Hematopoietic multipotent progenitor cell treated with erythropoietin and hydrocortisone succinate and interleukin-3 and kit ligand, for 6 days (in vitro differentiated cells): ENCODE results near the gene PKP4.

ENCODE experiments used
- DNase-seq: peaks from one replicate; pipeline ENCODE4 v3.0.0-alpha.2; 2015

Gene PKP4

DNA sequence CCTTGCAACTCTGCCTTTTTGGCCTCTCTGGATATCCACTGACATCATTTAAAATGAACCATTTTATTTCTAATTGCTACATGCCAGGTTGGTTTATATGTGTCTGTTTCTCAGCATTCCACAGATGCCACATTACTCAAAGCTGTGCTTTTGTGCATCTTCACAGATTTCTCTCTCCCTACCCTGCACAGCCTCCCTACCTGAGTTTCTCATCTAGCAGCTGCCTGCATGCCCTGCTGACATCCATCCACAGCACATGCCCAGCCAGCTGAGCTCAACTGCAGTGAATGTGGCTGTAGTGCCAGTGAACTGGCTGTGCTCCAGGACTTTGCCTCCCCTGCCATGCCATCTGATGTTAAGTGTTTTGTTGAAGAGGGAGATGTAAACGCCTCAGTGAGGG lies 44.5 kb downstream of the PKP4 start:
- no peak for DNase-seq

DNA sequence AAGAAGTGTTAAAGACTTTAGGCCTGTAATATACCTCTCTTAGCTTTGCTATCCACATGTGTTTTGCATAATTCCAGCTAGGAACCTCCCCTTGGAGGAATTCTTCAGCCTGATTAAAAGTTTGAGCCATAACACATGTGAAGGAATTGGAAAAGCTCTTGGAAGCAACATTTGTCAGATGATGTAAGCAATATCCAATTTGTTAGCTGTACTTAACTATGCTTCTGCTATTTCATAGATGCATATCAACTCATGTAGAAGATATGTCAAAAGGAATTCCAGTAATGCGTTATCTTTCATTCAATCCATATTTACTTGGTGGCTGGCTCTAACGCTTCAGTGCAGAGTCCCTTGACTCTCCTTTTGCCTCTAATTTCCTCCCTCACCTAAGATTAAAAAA lies 46.2 kb downstream of the PKP4 start:
- DNase-seq = no peak

DNA sequence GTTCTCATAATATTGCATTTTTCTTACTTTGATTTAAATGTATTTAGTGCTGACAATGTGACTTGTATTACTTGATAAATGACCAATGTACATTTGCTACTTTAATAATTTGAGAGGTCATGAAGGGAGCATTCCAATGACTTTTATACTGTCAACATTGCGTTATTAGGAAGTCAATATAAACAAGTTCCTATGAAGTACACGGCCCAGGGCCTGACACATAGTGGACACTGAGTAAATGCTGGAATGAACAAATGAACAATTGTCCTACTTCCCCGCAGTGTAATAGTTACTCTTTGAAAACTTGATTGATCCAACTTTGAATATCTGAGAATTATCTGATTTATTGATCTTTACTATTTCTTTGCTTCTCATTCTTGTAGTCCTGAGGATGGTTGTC lies 47.3 kb downstream of the PKP4 start:
- DNase-seq = no peak

DNA sequence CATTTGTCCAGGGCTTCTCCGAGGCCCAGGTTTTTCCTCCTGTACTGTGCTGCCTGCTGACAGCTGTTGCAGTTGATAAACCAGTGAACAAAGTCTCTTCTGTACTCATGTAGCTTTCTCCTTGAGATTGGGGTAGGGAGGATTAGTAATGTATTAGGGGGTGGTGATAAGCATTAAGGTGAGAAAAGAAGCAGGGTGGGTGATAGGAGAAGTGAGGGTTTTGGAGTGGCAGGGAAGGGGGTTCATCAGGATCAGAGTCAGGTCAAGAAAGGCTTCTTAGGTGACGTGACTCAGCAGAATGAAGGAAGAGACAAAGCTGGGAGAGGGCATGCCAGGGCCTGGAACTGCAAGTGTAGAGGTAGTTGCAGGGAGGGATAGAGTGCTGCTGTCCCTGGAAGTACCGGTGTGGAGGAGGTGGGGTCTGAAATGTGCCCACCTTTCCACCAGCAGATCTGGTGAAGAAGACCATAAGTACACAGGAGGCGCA lies 48.7 kb downstream of the PKP4 start:
- DNase-seq = no peak

DNA sequence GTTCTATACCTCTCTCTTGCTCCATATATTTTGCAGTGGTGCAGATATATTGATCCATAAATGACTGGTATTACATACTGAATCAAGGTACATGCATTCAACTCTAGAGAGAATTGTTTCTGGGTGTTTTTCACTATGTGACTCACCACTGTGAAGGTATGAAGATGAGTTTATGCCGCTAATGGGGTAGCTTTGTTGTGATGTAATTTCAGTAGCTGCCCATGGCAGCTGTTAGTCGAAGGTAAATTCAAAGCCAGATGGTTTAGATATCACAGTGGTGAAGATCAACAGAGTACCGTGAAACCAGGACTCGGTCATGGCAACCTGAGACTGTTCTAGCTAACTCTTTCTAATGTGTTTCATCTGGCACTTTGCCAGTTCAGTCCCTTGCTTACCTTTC lies 50.4 kb downstream of the PKP4 start:
- no peak for DNase-seq

DNA sequence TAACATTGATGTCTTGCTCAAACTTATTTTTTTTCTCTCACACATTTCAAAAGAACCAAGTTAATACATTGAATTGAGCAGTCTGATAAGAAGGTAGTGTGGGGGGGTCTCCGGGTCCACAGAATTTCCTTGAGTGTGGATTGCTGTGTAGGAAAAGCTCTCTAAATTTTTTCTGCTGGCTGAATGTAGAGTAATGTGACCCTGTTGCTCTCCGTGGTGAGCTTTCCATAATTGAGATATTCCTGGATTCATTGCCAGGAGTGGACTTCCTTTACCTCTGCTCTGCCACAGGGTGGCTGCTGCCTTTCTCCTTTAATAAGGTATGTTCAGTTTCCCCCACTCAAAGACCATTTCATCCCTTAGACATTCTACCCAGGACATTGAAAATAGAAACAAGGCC lies 50.9 kb downstream of the PKP4 start:
- no peak for DNase-seq

DNA sequence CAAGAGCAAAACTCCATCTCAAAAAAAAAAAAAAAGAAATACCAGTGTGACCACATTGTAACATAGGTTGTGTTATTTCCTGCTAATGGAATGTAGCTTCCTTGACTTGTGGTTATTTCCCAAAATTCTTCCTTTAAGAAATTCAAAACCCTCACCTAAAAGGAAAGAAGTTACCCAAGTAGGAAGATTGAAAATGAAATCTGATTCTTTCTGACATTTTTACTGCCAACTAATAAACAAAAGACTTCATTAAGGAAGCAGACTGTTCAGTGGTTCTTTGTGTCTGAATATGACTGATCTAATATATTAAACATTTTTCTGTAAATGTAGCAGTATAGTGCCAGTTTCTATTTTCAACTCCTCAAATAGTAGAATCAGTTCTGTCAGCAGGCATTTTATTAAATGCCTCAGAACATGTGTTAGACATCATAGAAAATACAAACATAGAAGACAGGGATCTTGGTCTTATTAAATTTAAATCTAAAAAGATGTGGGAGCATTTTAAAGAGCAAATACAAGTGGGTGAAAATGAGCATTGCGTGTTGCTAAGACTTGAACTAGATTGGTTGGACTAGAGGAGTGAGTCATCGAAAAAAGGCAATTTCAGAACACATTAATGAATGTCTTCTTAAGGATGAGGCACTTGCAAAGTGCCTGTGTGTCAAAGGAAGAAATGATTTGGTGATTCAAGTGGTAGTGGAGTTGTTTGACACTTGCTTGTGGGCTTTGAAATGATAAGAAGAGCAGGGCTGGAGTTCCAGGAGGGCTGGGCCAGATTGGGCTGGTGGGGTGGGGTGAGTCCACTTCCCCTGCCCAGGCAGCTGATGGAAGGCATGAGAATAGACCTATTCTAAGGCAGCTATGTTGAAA lies 53.4 kb downstream of the PKP4 start:
- peak; percentile 18 for DNase-seq

DNA sequence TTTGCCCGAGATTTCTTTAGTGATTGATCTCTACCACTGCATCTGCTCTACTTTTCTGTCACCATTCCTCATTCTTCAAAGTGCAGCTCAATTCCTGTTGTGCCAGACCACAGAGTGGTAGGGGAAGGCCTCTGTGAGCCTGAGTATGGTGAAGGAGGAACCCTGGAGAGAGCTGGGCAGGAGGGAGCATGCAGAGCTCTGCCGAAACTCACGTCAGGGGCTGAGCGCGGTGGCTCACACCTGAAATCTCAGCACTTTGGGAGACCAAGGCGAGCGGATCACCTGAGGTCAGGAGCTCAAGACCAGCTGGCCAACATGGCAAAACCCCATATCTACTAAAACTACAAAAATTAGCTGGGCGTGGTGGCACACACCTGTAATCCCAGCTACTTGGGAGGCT lies 54.1 kb downstream of the PKP4 start:
- no peak for DNase-seq

DNA sequence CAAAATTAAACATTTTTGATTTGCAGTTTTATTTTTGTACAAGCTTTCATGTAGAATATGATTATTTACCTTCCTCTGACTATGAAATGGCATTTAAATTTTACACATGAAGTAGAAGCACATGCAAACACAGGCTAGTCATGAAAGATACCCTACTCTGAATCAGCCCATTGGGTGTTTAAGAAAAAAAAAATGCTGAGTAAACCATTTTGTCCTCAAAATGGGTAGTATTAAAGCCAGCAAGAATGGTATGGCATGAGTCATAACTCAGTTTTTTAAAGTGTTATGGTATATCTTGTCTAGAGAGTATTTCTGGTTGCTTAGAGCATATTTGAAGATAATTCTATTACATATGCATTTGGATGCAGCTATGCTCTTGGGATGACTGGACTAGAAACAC lies 55.0 kb downstream of the PKP4 start:
- no peak for DNase-seq

DNA sequence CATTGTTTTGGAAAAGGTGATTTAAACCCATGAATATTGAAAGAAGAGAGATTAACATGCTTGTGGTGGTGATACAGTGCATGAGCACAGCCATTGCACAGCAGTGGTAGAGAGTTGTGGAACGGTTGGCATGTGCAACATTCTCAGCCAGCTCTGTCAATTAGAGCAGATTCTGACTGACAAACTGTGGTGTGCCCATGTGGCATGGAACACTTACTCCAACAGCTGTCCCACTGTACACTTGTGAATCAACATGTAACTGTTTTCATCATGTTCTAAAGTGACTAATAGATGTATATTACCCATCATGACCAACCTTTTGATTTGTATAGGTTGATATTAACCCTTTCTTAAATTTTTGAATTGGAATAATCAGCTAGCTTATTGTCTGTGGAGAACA lies 55.6 kb downstream of the PKP4 start:
- DNase-seq = no peak

DNA sequence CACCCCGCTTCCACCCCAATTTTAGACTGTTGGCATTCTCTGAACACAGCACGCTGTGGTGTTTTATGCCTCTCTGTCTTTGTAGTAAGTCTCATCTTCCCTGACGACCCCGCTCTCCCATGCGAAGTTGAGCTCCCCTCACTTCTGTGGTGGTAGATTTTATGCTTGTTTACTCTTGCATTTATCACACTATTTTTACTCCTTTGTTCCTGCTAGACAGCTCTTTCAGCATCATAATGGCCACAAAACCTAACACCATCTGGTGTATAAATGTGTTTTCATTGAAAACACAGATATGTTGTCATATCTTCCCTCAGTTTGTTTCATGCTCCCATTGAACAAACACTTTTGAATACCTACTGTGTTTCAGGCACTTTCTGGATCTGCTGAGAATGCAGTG lies 57.1 kb downstream of the PKP4 start:
- DNase-seq = no peak

DNA sequence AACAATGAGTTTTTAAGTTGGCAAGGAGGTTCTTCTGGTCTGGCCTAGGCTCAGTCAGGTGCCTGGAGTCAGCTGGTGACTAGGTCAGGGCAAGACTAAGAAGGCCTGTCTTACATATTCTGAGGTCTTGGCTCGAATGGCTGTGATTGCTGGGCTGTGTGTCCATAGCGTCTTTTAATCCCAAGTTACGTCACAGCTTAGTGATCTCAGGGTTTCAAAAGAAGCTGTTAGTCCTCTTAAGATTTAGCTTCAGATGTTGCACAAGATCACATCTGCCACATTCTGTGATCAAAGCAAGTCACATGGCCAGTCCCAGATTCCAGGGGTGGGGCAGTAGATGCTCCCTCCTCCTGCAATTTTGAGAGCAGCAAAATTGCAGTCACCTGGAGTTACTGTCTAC lies 61.3 kb downstream of the PKP4 start:
- no peak for DNase-seq

DNA sequence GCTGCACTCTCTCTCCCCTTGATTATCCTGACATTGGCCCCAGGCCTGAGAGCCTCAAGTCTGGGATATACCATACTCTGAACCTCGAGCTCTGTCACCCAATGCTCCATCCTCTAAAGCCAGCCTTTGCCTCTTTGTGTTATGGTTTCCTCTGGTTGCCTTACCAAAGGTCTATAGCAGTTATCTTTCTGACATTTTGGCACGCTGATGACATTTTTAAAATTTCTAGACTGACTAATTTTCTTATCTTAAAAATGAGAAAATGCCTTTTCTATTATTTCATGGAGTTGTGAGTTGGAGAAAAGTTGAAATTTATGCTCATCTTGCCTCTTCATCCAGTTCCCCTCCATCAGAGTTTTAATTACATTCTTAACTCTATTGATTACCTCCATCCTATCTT lies 62.7 kb downstream of the PKP4 start:
- no peak for DNase-seq

DNA sequence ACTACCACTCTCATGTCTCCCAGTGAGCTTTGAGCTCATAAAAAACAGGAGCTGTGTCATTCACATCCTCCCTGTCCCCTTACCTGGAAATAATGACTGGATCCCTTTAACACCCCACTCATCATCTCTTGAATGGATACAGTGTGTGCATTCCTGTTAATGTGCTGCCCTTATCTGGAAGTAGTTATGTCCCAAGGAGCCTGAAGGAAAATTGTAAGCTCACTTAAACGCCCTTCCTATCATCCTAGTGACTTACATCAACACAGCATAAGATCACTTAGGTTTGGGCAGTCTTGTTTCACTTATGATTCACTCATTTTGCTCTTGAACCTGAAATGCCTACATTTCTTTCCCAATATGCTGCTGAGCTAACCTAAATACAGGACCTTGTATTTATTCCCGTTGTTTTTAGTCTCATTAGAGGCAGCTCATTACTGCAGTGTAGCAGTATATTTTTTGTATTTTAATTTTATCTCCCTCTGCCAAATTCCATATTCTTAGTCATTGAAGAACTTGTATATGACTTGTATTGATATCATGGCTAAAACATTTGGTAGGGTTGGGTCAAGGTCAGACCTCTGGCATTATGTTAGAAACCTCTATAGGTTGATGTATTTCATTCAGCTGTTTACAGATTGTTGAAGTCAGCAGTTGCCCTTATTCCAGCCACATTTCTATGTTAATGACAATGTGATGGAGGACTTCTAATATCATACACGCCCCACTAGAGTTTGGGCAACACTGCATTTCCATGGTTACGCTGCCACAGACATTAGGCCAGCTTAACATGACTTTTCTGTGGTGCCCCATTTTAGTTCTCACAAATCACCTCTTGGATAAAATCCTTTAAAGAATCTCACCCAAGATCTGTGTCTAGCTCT lies 72.9 kb downstream of the PKP4 start:
- DNase-seq = no peak

DNA sequence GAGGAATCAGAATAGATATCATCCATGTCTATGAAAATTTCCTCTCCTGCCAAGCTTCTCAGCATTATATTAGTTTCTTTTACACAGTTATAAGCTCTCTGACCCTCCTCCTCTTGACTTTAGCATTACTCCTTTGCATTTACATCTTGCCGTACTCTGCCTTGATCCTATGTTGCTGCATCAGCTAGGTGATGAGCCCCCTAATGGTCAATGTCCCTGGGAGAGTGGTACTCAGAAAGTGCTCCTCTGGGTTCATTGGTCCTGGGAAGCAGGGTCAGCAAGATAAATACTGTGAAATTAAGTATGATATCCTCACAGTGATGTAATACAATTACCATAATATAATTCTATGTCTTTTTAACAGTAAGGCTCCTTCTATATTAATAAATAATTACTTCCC lies 74.1 kb downstream of the PKP4 start:
- DNase-seq = no peak

DNA sequence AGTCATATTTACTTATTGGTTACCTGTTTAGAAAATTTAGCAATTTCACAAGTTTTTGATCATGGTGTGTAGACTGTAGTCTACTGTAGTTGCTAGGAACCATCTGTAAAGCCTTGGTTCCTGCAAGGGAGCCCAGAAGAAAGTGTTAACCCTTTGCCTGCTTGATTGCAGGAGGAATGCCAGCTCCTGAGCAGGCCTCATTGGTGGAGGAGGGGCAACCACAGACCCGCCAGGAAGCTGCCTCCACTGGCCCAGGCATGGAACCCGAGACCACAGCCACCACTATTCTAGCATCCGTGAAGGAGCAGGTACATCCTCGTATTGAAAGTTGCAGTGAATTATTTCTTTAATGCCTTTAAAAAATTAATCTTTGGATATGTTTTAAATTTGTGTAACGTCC lies 76.3 kb downstream of the PKP4 start:
- DNase-seq = no peak

DNA sequence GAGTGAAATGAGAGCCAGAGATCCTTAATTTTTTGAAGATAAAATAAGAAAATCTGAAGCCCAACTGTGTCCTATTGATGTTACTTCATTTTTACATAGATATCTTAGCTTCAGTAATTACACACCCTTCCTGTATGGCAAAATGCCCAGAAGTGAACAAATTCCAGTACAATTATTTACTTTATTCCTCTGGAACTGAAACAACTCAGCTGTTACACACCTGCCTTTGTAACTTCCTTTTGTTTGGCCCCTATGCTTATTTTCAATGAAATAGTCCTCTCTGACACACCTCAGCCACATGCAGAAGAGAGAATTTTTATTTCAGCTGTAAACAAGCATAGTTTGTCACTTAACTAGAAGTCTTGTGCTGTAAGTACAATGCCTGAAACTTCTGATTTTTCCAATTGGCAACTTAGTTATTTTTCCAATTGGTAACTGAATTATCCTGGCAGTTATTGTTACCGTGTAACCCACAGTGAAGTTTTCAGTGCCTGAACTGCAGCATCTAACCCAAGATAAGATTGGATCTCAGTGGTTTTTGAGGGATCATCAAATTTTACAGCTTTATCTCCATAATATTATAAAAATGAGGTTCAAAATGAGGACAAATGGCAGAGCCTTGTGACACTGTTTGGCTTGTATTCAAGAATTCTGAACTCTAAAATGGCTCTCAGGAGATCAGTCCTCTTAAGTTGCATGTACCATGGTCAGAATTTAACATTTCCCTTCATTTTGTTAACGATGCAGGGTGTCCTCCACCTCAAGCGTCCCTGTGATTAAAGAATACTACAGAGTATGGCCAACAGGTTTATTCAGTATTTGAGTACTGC lies 82.6 kb downstream of the PKP4 start:
- DNase-seq = peak; percentile 72

DNA sequence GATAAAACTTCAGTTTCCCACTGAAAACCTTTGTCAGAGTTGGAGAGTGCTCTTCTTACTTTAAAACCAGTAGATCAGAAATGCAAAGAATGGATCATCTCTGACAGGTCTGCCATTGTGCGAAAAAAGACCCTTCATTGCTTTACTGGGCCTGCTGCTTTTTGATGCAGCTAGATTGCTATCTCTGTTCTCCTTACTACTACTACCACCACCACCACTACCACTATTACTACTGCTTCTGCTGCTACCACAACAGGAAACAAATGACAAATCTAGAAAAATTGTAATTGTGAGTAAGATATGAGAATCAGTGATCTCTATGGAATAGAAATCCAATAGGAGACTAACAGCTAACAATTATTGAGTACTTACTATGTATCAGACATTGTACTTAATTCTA lies 85.8 kb downstream of the PKP4 start:
- no peak for DNase-seq

DNA sequence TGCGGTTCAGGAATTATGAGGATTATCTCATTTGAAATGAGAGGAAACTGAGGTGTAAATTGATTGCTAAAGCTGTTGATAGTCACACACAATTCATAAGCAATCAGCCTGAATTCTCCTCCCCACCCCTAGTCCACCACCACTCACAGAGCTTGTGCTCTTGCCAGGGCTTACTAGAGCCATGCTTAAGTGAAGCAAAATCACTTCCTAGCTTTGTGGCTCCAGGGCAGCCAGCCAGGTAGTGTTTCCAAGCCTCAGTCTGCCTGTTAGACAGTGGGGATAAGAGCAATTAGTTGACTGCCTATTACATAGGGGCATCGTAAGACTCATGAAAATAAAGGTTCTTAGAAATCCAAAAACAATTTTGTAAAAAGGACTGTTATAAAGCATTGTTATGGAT lies 87.2 kb downstream of the PKP4 start:
- no peak for DNase-seq

DNA sequence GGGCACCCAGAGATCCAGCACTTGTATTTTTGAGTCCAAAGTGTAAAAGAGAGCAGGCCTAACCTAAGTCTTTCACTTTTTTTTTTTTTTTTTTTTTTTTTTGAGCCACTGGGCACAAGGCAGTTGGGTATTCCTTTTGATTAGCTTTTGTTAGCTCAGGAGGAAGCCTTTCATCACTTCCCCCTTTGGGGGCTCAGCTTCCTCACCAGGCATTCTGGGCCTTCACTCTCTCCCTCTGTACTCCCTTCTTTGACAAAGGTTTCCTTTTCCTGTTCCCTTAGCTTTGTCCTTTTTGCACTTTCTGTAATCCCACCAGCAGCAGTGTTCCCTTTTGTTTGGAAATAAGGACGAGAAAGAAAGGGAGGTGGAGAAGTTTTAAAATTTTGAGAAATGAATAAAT lies 88.2 kb downstream of the PKP4 start:
- no peak for DNase-seq

DNA sequence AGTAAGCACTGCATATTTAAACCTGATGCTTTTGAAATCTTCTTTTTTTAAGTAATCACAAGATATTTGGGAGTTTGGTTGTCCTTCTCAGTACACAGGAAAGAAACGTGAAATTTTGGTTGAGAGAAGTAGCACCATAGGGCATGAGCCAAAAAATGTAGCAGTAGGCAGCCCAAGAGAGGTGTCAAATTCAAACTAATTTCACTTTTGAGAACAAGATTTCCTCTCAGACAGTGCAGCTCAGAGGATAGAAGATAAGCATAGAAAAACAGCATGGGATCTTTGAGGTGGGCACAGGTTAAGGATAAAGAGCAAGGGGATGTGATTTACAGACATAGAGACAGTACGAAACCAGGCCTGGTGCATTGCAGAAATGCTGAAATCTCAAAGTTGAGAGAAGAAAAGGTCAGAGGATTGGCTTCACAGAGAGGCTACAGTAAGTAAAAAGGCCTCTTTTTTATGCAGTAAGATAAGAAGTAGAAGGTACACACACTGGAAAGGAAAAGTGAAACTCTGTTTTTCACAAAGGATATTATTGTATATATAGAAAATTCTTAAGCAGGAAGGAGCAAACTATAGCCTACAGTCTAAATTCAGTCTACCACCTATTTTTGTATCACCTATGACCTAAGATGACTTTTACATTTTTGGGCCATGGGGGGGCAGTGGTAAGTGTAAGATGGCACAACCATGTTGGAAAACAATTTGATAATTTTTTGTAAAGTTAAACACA lies 89.8 kb downstream of the PKP4 start:
- peak; percentile 17 for DNase-seq

DNA sequence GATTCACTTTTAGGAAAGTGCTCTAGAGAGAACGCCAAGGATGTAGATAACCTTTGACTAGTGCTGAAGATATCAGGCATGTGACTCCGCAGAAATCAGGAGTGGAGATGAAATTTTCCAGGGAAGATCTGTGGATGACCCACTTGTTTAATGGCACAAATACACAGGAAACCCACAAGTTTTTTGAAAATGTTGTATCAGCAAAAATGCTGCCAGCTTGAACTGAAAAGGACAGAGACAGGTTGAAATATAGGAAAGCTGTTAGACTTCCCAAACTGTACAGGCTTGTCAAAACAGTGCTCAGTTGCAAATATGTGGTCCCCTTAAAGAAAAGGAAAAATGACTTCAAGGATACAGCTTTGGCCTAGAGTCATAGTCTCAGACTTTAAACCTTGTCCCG lies 96.5 kb downstream of the PKP4 start:
- no peak for DNase-seq

DNA sequence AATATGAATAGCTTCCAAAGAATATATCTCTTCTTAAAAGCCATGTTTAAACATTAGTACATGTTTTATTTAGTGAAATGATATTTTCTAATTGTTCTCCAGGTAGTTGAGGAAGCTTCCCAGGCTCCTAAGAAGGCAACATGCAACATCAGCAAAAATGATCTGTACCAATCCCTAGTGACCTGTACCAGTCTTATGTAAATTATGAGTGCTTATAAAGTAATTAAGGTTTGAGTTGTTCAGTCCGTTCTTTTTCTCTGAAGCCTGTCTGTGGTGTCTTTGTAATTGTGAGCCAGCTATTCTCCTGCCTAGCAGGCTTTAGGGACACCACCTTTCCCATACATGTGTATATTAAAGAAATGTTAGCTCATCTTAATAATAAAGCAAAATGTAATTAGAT lies 98.2 kb downstream of the PKP4 start:
- no peak for DNase-seq
